BLaER1 treated with 17β-estradiol and CSF1 and Interleukin-3, amounts not matched to agents 10 nM and 100 nM (cell line): ENCODE measurements around the gene TRMU.

Experiments used
- H3K27ac ChIP-seq, 11 experiments: shearing (Covaris generic); formaldehyde crosslinking; 2 replicates each; pipeline ENCODE4 v1.8.1; 2022
- H3K27me3 ChIP-seq, 11 experiments: shearing (Covaris generic); formaldehyde crosslinking; 2 replicates each; pipeline ENCODE4 v1.8.1; 2022
- H3K36me3 ChIP-seq, 11 experiments: shearing (Covaris generic); formaldehyde crosslinking; 2 replicates each; pipeline ENCODE4 v1.8.1; 2022
- H3K4me1 ChIP-seq, 10 experiments: shearing (Covaris generic); formaldehyde crosslinking; 2 replicates each; pipeline ENCODE4 v1.8.1; 2022
- H3K4me2 ChIP-seq, 11 experiments: shearing (Covaris generic); formaldehyde crosslinking; 2 replicates each; pipeline ENCODE4 v1.8.1; 2022
- H3K4me3 ChIP-seq, 10 experiments: shearing (Covaris generic); formaldehyde crosslinking; 2 replicates each; pipeline ENCODE4 v1.8.1; 2022
- H3K9ac ChIP-seq, 11 experiments: shearing (Covaris generic); formaldehyde crosslinking; 2 replicates each; pipeline ENCODE4 v1.8.1; 2022
- H3K9me3 ChIP-seq, 11 experiments: shearing (Covaris generic); formaldehyde crosslinking; replicated peaks in 1 of 11; 2 replicates each; pipeline ENCODE4 v1.8.1; 2022
- H4K20me1 ChIP-seq, 11 experiments: shearing (Covaris generic); formaldehyde crosslinking; 2 replicates each; pipeline ENCODE4 v1.8.1; 2022
- Cebpa-rat ChIP-seq, 11 experiments: shearing (Covaris generic); IDR thresholded peaks; 2 replicates each; pipeline ENCODE4 v1.8.1; 2022

The TRMU gene

GRCh38 chr22:46290121-46290842, 45.2 kb upstream of the TRMU start:
- H3K27ac ChIP-seq: peak overlapping the region in 3 of 11 experiments; percentile 84 to 87 (median 84); a peak in 5 of 22 replicates
- peaks cover 0 to 37% (median 8%) of the 10 kb centered on the region in 11 experiments; a peak in 10 of 22 replicates for H3K36me3 ChIP-seq
- peaks cover 82 to 96% (median 88%) of the 10 kb centered on the region in 10 experiments for H3K4me1 ChIP-seq
- peak overlapping the region in 5 of 11 experiments; percentile 18 to 72 (median 37); a peak in 6 of 22 replicates for H3K9ac ChIP-seq
- no peak overlapping the region for H3K4me3 ChIP-seq
- no peak for TF ChIP-seq Cebpa-rat (IDR thresholded peaks at IDR 0.05)
- H3K9me3 ChIP-seq: peaks cover 0 to 8% (median 6%) of the 10 kb centered on the region in 11 experiments; a peak in 9 of 22 replicates
- H3K27me3 ChIP-seq: no peaks in the 10 kb centered on the region
- no peaks in the 10 kb centered on the region for H4K20me1 ChIP-seq
- H3K4me2 ChIP-seq: peak overlapping the region; percentile 2 to 99 (median 96); a peak in 20 of 22 replicates

DNA sequence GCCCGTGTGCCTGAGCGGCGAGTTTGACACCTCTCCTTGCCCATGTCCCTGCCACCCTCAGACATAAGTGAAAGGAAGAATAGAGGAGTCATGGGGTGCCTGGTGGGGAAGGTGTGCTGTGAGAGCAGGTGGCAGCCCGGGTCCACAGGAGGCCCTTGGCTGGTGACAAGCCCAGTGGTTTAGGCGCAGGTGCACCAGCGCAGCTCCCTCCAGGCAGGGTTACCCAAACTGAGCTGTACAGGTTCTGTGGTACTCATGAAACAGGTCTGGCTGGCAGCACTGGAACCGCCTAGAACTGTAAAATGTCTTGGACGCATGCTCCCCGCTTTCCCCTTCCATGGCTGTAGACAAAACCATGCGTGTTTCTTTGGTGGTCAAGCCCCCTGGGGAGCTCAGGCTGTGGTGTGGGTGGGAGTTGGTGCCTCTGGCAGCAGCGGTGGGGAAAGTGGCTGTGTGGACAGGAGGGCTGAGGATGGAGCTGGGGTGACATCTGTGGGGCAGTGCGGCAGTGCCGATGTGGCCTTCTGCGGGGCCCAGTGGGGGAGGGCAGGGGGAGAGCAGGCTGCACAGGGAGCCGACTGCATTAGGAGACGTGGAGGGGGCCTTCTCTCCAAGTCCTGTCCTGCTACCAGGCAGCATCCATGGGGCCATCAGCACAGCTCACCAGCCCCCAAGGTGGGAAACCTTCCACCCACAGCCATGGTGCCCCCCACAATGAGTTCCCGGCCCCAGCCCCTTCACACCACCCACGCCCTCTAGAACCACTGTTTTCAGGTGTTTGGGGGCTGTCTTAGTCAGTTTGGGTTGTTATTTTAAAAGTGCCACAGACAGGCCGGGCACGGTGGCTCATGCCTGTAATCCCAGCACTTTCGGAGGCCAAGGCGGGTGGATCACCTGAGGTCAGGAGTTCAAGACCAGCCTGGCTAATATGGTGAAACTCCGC, 44.4 kb upstream of the TRMU start:
- no peaks in the 10 kb centered on the region for H3K27me3 ChIP-seq
- H3K36me3 ChIP-seq: peaks cover 0 to 29% (median 6%) of the 10 kb centered on the region in 11 experiments; a peak in 9 of 22 replicates
- H3K4me2 ChIP-seq: peak overlapping the region in 10 of 11 experiments; percentile 2 to 99 (median 96); a peak in 17 of 22 replicates
- no peak overlapping the region for H3K9ac ChIP-seq
- H3K27ac ChIP-seq: peak overlapping the region in 3 of 11 experiments; percentile 21 to 84 (median 84); a peak in 4 of 22 replicates
- no peak for TF ChIP-seq Cebpa-rat (IDR thresholded peaks at IDR 0.05)
- no peak overlapping the region for H3K4me3 ChIP-seq
- H4K20me1 ChIP-seq: no peaks in the 10 kb centered on the region
- H3K9me3 ChIP-seq: peaks cover 0 to 8% (median 6%) of the 10 kb centered on the region in 11 experiments; a peak in 9 of 22 replicates
- peaks cover 91 to 99% (median 94%) of the 10 kb centered on the region in 10 experiments for H3K4me1 ChIP-seq

DNA sequence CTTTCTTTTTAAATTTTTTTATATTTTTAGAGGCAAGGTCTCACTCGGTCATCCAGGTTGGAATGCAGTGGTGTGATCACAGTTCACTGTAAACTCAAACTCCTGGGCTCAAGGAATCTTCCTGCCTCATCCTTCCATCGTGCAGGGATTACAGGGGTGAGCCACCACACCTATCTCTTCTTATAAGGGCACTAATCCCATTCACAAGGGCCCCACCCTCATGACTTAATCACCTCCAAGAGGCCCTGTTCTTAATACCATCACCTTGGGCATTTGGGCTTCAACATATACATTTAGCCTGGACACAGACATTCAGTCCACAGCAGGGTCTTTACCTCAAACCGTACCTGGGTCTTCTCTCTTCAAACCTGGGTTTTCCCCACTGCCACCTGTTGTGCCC, 43.3 kb upstream of the TRMU start:
- Histone ChIP-seq H4K20me1 (no peaks in the 10 kb centered on the region), H3K9me3 (peaks cover 0 to 8% (median 6%) of the 10 kb centered on the region in 11 experiments; a peak in 9 of 22 replicates), H3K4me3 (no peak overlapping the region), H3K9ac (peak overlapping the region in 9 of 11 experiments; percentile 67 to 74 (median 71); a peak in 10 of 22 replicates), H3K4me2 (peak overlapping the region; percentile 73 to 97 (median 86)), H3K4me1 (peaks cover 84 to 90% (median 88%) of the 10 kb centered on the region in 10 experiments), H3K36me3 (peaks cover 0 to 18% (median 6%) of the 10 kb centered on the region in 11 experiments; a peak in 9 of 22 replicates), H3K27me3 (no peaks in the 10 kb centered on the region), H3K27ac (peak overlapping the region in 10 of 11 experiments; percentile 58 to 85 (median 78); a peak in 20 of 22 replicates)
- TF ChIP-seq Cebpa-rat (IDR thresholded peaks at IDR 0.05): no peak

DNA sequence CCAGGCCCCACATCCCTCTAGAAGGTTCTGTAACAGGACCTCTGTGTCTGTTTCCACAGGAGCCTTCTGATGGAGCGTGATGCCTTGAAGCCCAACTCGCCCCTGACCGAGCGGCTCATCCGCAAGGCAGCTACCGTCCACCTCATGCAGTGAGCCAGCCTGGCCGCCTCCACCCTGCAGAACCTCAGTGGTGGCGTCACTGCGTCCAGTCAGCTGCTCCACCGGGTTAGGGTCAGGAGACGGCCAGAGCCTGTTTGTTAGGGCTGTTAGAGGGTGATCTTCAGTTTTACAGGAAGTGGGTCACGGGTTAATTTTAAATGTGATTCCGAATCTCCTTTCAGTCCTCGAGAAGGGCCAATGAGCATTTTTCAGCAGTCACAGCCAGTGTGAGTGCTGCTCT, 42.8 kb upstream of the TRMU start:
- Histone ChIP-seq H4K20me1 (no peaks in the 10 kb centered on the region), H3K27ac (peak overlapping the region; percentile 27 to 85 (median 77); a peak in 21 of 22 replicates), H3K4me2 (peak overlapping the region; percentile 73 to 97 (median 86)), H3K9me3 (peaks cover 0 to 8% (median 6%) of the 10 kb centered on the region in 11 experiments; a peak in 9 of 22 replicates), H3K4me1 (peaks cover 84 to 90% (median 88%) of the 10 kb centered on the region in 10 experiments), H3K27me3 (no peaks in the 10 kb centered on the region), H3K36me3 (peaks cover 0 to 16% (median 5%) of the 10 kb centered on the region in 11 experiments; a peak in 7 of 22 replicates), H3K4me3 (peak overlapping the region in 3 of 10 experiments; percentile 14 to 43 (median 32); a peak in 1 of 20 replicates), H3K9ac (peak overlapping the region; percentile 42 to 74 (median 70); a peak in 20 of 22 replicates)
- TF ChIP-seq Cebpa-rat (IDR thresholded peaks at IDR 0.05): no peak

GRCh38 chr22:46293577-46294260, 41.8 kb upstream of the TRMU start:
- H3K27ac ChIP-seq: peak overlapping the region; percentile 27 to 85 (median 77)
- peak overlapping the region; percentile 73 to 97 (median 86) for H3K4me2 ChIP-seq

GRCh38 chr22:46294784-46295183, 40.7 kb upstream of the TRMU start:
- peak overlapping the region in 3 of 11 experiments; percentile 11 to 92 (median 92); a peak in 3 of 22 replicates for H3K27ac ChIP-seq
- H3K4me3 ChIP-seq: no peak overlapping the region
- TF ChIP-seq Cebpa-rat (IDR thresholded peaks at IDR 0.05): no peak
- peaks cover 0 to 13% (median 0%) of the 10 kb centered on the region in 11 experiments; a peak in 5 of 22 replicates for H4K20me1 ChIP-seq
- H3K9me3 ChIP-seq: peaks cover 0 to 8% (median 6%) of the 10 kb centered on the region in 11 experiments; a peak in 9 of 22 replicates
- H3K36me3 ChIP-seq: peaks cover 8 to 25% (median 16%) of the 10 kb centered on the region in 11 experiments; a peak in 21 of 22 replicates
- peak overlapping the region; percentile 39 to 99 (median 93); a peak in 20 of 22 replicates for H3K4me2 ChIP-seq
- peaks cover 72 to 89% (median 83%) of the 10 kb centered on the region in 10 experiments for H3K4me1 ChIP-seq
- H3K9ac ChIP-seq: no peak overlapping the region
- H3K27me3 ChIP-seq: no peaks in the 10 kb centered on the region

More at GRCh38 chr22:46293577-46294260, 41.8 kb upstream of the TRMU start:
- peaks cover 0 to 2% (median 0%) of the 10 kb centered on the region in 11 experiments; a peak in 3 of 22 replicates for H4K20me1 ChIP-seq
- TF ChIP-seq Cebpa-rat (IDR thresholded peaks at IDR 0.05): no peak
- H3K4me3 ChIP-seq: peak overlapping the region in 3 of 10 experiments; percentile 14 to 43 (median 32); a peak in 4 of 20 replicates
- peaks cover 4 to 16% (median 8%) of the 10 kb centered on the region in 11 experiments; a peak in 21 of 22 replicates for H3K36me3 ChIP-seq
- H3K9ac ChIP-seq: peak overlapping the region; percentile 42 to 74 (median 70); a peak in 21 of 22 replicates
- peaks cover 82 to 90% (median 87%) of the 10 kb centered on the region in 10 experiments for H3K4me1 ChIP-seq
- no peaks in the 10 kb centered on the region for H3K27me3 ChIP-seq
- peaks cover 0 to 8% (median 6%) of the 10 kb centered on the region in 11 experiments; a peak in 9 of 22 replicates for H3K9me3 ChIP-seq

- Histone ChIP-seq H3K4me3 (peak overlapping the region; percentile 69 to 91 (median 85); a peak in 19 of 20 replicates), H3K27ac (peak overlapping the region; percentile 83 to 94 (median 91); a peak in 21 of 22 replicates), H3K27me3 (no peaks in the 10 kb centered on the region), H3K4me2 (peak overlapping the region; percentile 83 to 99 (median 95)), H3K36me3 (peaks cover 8 to 31% (median 22%) of the 10 kb centered on the region in 11 experiments; a peak in 21 of 22 replicates), H3K9me3 (peaks cover 0 to 8% (median 6%) of the 10 kb centered on the region in 11 experiments; a peak in 9 of 22 replicates), H4K20me1 (peaks cover 0 to 19% (median 3%) of the 10 kb centered on the region in 11 experiments; a peak in 8 of 22 replicates), H3K4me1 (peaks cover 65 to 87% (median 78%) of the 10 kb centered on the region in 10 experiments), H3K9ac (peak overlapping the region; percentile 80 to 93 (median 89); a peak in 20 of 22 replicates)
- no peak for TF ChIP-seq Cebpa-rat (IDR thresholded peaks at IDR 0.05)
Observed at GRCh38 chr22:46295277-46295971, 40.1 kb upstream of the TRMU start.
